GM18507 (cell line): ENCODE measurements around the gene P2RX3.

Source experiments
- DNase-seq: peaks from one replicate; pipeline ENCODE4 v3.0.0; 2011; ENCODE audit warnings: low read depth; ENCODE audit not compliant: insufficient read length; ENCODE audit errors: extremely low spot score
- FAIRE-seq: peaks from 2 replicates; lab custom pipeline; 2011; peaks lifted over from hg19 to GRCh38; lab: Jason Lieb, UNC

Gene P2RX3

GRCh38 chr11:57309106-57310059 lies 28.8 kb upstream of the P2RX3 start:
- no peak for FAIRE-seq

GRCh38 chr11:57310091-57310490 lies 28.1 kb upstream of the P2RX3 start:
- FAIRE-seq (no peak), DNase-seq (no peak)

More at GRCh38 chr11:57309106-57310059, 28.8 kb upstream of the P2RX3 start:
- DNase-seq = no peak

- DNase-seq (no peak), FAIRE-seq (no peak)
These were observed 27.5 kb upstream of the P2RX3 start for GRCh38 chr11:57310630-57311086.

GRCh38 chr11:57311109-57311936 lies 26.8 kb upstream of the P2RX3 start:
- peak; percentile 78 for DNase-seq
- peak; percentile 80 for FAIRE-seq

GRCh38 chr11:57312511-57313021 lies 25.6 kb upstream of the P2RX3 start:
- DNase-seq (no peak), FAIRE-seq (no peak)

- DNase-seq (no peak), FAIRE-seq (no peak)
These were observed 24.9 kb upstream of the P2RX3 start for GRCh38 chr11:57313071-57313787.

GRCh38 chr11:57313788-57314135 lies 24.4 kb upstream of the P2RX3 start:
- FAIRE-seq (no peak), DNase-seq (no peak)

- FAIRE-seq (no peak), DNase-seq (no peak)
These were observed 23.8 kb upstream of the P2RX3 start for GRCh38 chr11:57314221-57314973.

- FAIRE-seq (no peak), DNase-seq (no peak)
These were observed 22.7 kb upstream of the P2RX3 start for GRCh38 chr11:57315491-57315890.

GRCh38 chr11:57316017-57316416 lies 22.1 kb upstream of the P2RX3 start:
- no peak for FAIRE-seq
- DNase-seq = no peak

- DNase-seq = no peak
- no peak for FAIRE-seq
These were observed 20.0 kb upstream of the P2RX3 start for GRCh38 chr11:57318178-57318577.

GRCh38 chr11:57320067-57320718 lies 18.0 kb upstream of the P2RX3 start:
- DNase-seq = no peak
- no peak for FAIRE-seq

GRCh38 chr11:57320719-57321387 lies 17.3 kb upstream of the P2RX3 start:
- FAIRE-seq (no peak), DNase-seq (no peak)

GRCh38 chr11:57321388-57322255 lies 16.5 kb upstream of the P2RX3 start:
- DNase-seq (no peak), FAIRE-seq (no peak)

- FAIRE-seq (no peak), DNase-seq (no peak)
These were observed 15.6 kb upstream of the P2RX3 start for GRCh38 chr11:57322256-57323166.
